CD4-positive, CD25-positive, alpha-beta regulatory T cell (primary cell): ENCODE data around the gene PCDHA10. TPM values are rescaled to one million over a fixed set of nuclear protein-coding genes. Genes with fewer than 3 reads are reported as not detected.
"Not testable (repeated sequence)": the region's sequence is repeated elsewhere in the genome, so short reads cannot be mapped to it uniquely, and the experiment has no call there.

ENCODE experiments used
- ATAC-seq, 2 donors: fragments of 150-1000 bp; cut with Tn5 transposase; one replicate each; pipeline ENCODE4 v1.10.0; 2021; ENCODE audit warnings: low read depth in 2 of 2, moderate number of reproducible peaks in 2 of 2, moderate library complexity in 1 of 2
- DNase-seq, 3 donors: peaks; one replicate each; pipeline versions ENCODE4 v3.0.0 to v3.0.0-alpha.2; 2012 to 2022; ENCODE audit warnings: mixed read lengths in 1 of 3
- H3K27ac ChIP-seq: one replicate; pipeline ENCODE4 v1.7.0; 2013; ENCODE audit warnings: mild to moderate bottlenecking, low read length; ENCODE audit not compliant: insufficient read depth, poor library complexity, severe bottlenecking
- H3K27me3 ChIP-seq: one replicate; pipeline ENCODE4 v1.7.0; 2013; ENCODE audit warnings: low read length; ENCODE audit not compliant: control insufficient read depth, insufficient read depth
- H3K36me3 ChIP-seq: one replicate; pipeline ENCODE4 v1.7.0; 2013; ENCODE audit warnings: mild to moderate bottlenecking, low read length, moderate library complexity; ENCODE audit not compliant: control insufficient read depth, insufficient read depth
- H3K4me1 ChIP-seq: 2 replicates; pipeline ENCODE4 v1.7.0; 2013; ENCODE audit warnings: mild to moderate bottlenecking, low read length; ENCODE audit not compliant: insufficient read depth, control insufficient read depth, poor library complexity, severe bottlenecking
- H3K4me3 ChIP-seq: one replicate; pipeline ENCODE4 v1.7.0; 2013; ENCODE audit warnings: low read depth, mild to moderate bottlenecking, low read length, moderate library complexity
- H3K9me3 ChIP-seq, 2 experiments: 1 replicate in 1 of 2; 2 replicates in 1 of 2; pipeline ENCODE4 v1.7.0; 2013; ENCODE audit warnings: low read length in 2 of 2, mild to moderate bottlenecking in 1 of 2, moderate library complexity in 1 of 2; ENCODE audit not compliant: control insufficient read depth in 2 of 2
- H3K27ac Mint-ChIP-seq, 3 donors: one replicate each; pipeline ENCODE4 v1.8.0; 2020 to 2022; ENCODE audit warnings: mild to moderate bottlenecking in 3 of 3, mixed read lengths in 3 of 3, moderate library complexity in 2 of 3
- H3K27me3 Mint-ChIP-seq: one replicate; pipeline ENCODE4 v1.8.0; 2022; ENCODE audit warnings: mild to moderate bottlenecking, mixed read lengths
- H3K36me3 Mint-ChIP-seq: one replicate; pipeline ENCODE4 v1.8.0; 2020; ENCODE audit warnings: mixed read lengths
- H3K4me1 Mint-ChIP-seq, 4 donors: one replicate each; pipeline ENCODE4 v1.8.0; 2020 to 2022; ENCODE audit warnings: mixed read lengths in 4 of 4, mild to moderate bottlenecking in 1 of 4
- H3K4me3 Mint-ChIP-seq, 4 donors: one replicate each; pipeline ENCODE4 v1.8.0; 2020 to 2022; ENCODE audit warnings: mild to moderate bottlenecking in 4 of 4, mixed read lengths in 4 of 4, moderate library complexity in 3 of 4
- H3K9me3 Mint-ChIP-seq, 7 donors: one replicate each; pipeline ENCODE4 v1.8.0; 2020 to 2022; ENCODE audit warnings: mixed read lengths in 7 of 7, mild to moderate bottlenecking in 3 of 7, moderate library complexity in 2 of 7
- polyA plus RNA-seq, 4 donors: library from polyadenylated mRNA; unstranded; fragments of 300-500 nt; fragmentation: Illumina TruSeq; gene quantifications; one replicate each; pipeline ENCODE4 v1.2.3, GENCODE V29; 2021
- total RNA-seq: library from RNA; stranded (reverse); gene quantifications from one replicate; pipeline ENCODE4 v1.2.3, GENCODE V29; 2022

The PCDHA10 gene
- total and polyA plus RNA-seq, 5 donors from 2014 or later = not detected

GRCh38 chr5:140822969-140823368, 32.7 kb upstream of the PCDHA10 start:
- peaks cover 19 to 35% of the 10 kb centered on the region in 2 experiments for H3K9me3 ChIP-seq
- not testable (repeated sequence) for H3K27ac ChIP-seq, DNase-seq, H3K27me3 ChIP-seq, H3K27ac Mint-ChIP-seq, H3K36me3 Mint-ChIP-seq, H3K4me3 Mint-ChIP-seq, H3K4me1 Mint-ChIP-seq, ATAC-seq, H3K4me1 ChIP-seq, H3K4me3 ChIP-seq, H3K36me3 ChIP-seq, H3K27me3 Mint-ChIP-seq
- peaks cover 0 to 27% (median 5%) of the 10 kb centered on the region in 7 donors for H3K9me3 Mint-ChIP-seq

GRCh38 chr5:140823475-140823874, 32.2 kb upstream of the PCDHA10 start:
- Histone ChIP-seq H3K4me3 (no peak overlapping the region), H3K4me1 (no peaks in the 10 kb centered on the region), H3K36me3 (no peaks in the 10 kb centered on the region), H3K27me3 (peaks cover 2% of the 10 kb centered on the region), H3K9me3 (peaks cover 19 to 35% of the 10 kb centered on the region in 2 experiments), H3K27ac (no peak overlapping the region)
- H3K27ac Mint-ChIP-seq = no peak overlapping the region
- no peaks in the 10 kb centered on the region for H3K4me1 Mint-ChIP-seq
- peaks cover 0 to 25% (median 6%) of the 10 kb centered on the region in 7 donors for H3K9me3 Mint-ChIP-seq
- no peaks in the 10 kb centered on the region for H3K36me3 Mint-ChIP-seq
- peaks cover 4% of the 10 kb centered on the region for H3K27me3 Mint-ChIP-seq
- ATAC-seq (no peak), DNase-seq (no peak)
- no peak overlapping the region for H3K4me3 Mint-ChIP-seq

GRCh38 chr5:140827704-140828361, 27.9 kb upstream of the PCDHA10 start, which contains the start of gene PCDHA6:
Gene PCDHA6, plus strand, starts transcription at chr5:140827960. Its CDS starts 132 bp downstream, at chr5:140828092.
- Histone ChIP-seq H3K9me3 (peaks cover 11 to 30% of the 10 kb centered on the region in 2 experiments), H3K4me1 (no peaks in the 10 kb centered on the region), H3K27ac (no peak within 1 kb of the TSS), H3K4me3 (no peak within 1 kb of the TSS), H3K27me3 (peaks cover 4% of the 10 kb centered on the region), H3K36me3 (no peaks in the 10 kb centered on the region)
- H3K4me1 Mint-ChIP-seq = no peaks in the 10 kb centered on the region
- DNase-seq = no peak
- ATAC-seq = no peak
- H3K36me3 Mint-ChIP-seq = no peaks in the 10 kb centered on the region
- H3K27me3 Mint-ChIP-seq = peaks cover 4% of the 10 kb centered on the region
- H3K27ac Mint-ChIP-seq = no peak within 1 kb of the TSS
- H3K4me3 Mint-ChIP-seq = no peak within 1 kb of the TSS
- peaks cover 2 to 35% (median 4%) of the 10 kb centered on the region in 7 donors for H3K9me3 Mint-ChIP-seq

GRCh38 chr5:140828362-140828737, 27.3 kb upstream of the PCDHA10 start:
- H3K4me1 ChIP-seq = no peaks in the 10 kb centered on the region
- no peak overlapping the region for H3K4me3 Mint-ChIP-seq
- peaks cover 11 to 27% of the 10 kb centered on the region in 2 experiments for H3K9me3 ChIP-seq
- no peaks in the 10 kb centered on the region for H3K36me3 ChIP-seq
- DNase-seq (no peak), ATAC-seq (no peak)
- H3K27ac Mint-ChIP-seq = no peak overlapping the region
- no peaks in the 10 kb centered on the region for H3K36me3 Mint-ChIP-seq
- peaks cover 2 to 37% (median 5%) of the 10 kb centered on the region in 7 donors for H3K9me3 Mint-ChIP-seq
- H3K4me3 ChIP-seq = no peak overlapping the region
- H3K4me1 Mint-ChIP-seq = no peaks in the 10 kb centered on the region
- peaks cover 4% of the 10 kb centered on the region for H3K27me3 ChIP-seq
- peaks cover 9% of the 10 kb centered on the region for H3K27me3 Mint-ChIP-seq
- H3K27ac ChIP-seq = no peak overlapping the region

GRCh38 chr5:140829511-140830501, 25.9 kb upstream of the PCDHA10 start:
- H3K9me3 Mint-ChIP-seq = peaks cover 2 to 40% (median 6%) of the 10 kb centered on the region in 7 donors
- not testable (repeated sequence) for H3K4me1 ChIP-seq, H3K4me1 Mint-ChIP-seq

GRCh38 chr5:140833993-140834392, 21.7 kb upstream of the PCDHA10 start, which contains the start of gene PCDHA7:
Gene PCDHA7, plus strand, starts transcription at chr5:140834269. Its CDS starts 115 bp downstream, at chr5:140834384.
- Mint-ChIP-seq H3K27ac (no peak within 1 kb of the TSS), H3K4me3 (no peak within 1 kb of the TSS), H3K4me1 (no peaks in the 10 kb centered on the region), H3K27me3 (peaks cover 5% of the 10 kb centered on the region), H3K36me3 (no peaks in the 10 kb centered on the region), H3K9me3 (peaks cover 1 to 28% (median 5%) of the 10 kb centered on the region in 7 donors)
- Histone ChIP-seq H3K36me3 (no peaks in the 10 kb centered on the region), H3K9me3 (peaks cover 12 to 22% of the 10 kb centered on the region in 2 experiments), H3K27ac (no peak within 1 kb of the TSS), H3K27me3 (peaks cover 3% of the 10 kb centered on the region), H3K4me3 (no peak within 1 kb of the TSS), H3K4me1 (no peaks in the 10 kb centered on the region)
- DNase-seq (no peak), ATAC-seq (no peak)

More at GRCh38 chr5:140829511-140830501, 25.9 kb upstream of the PCDHA10 start:
- H3K36me3 ChIP-seq, H3K27ac ChIP-seq, H3K27me3 ChIP-seq, H3K27me3 Mint-ChIP-seq, H3K27ac Mint-ChIP-seq, ATAC-seq, H3K4me3 Mint-ChIP-seq, H3K36me3 Mint-ChIP-seq, DNase-seq, H3K4me3 ChIP-seq: not testable (repeated sequence)
- peaks cover 16 to 24% of the 10 kb centered on the region in 2 experiments for H3K9me3 ChIP-seq

- H3K4me1 Mint-ChIP-seq, H3K36me3 Mint-ChIP-seq, ATAC-seq, H3K27me3 Mint-ChIP-seq, H3K4me3 Mint-ChIP-seq, H3K27ac Mint-ChIP-seq, H3K27ac ChIP-seq, H3K27me3 ChIP-seq, H3K4me1 ChIP-seq, H3K4me3 ChIP-seq, H3K36me3 ChIP-seq, DNase-seq: not testable (repeated sequence)
- peaks cover 12 to 22% of the 10 kb centered on the region in 2 experiments for H3K9me3 ChIP-seq
- H3K9me3 Mint-ChIP-seq = peaks cover 1 to 27% (median 5%) of the 10 kb centered on the region in 7 donors
These were observed 21.2 kb upstream of the PCDHA10 start for GRCh38 chr5:140834439-140835008.
